SH-SY5Y (cell line): ENCODE measurements around the gene FRA10AC1.

Experiments
- GATA2 ChIP-seq: IDR thresholded peaks from 2 replicates; pipeline ENCODE4 v1.6.1; 2011; ENCODE audit warnings: mild to moderate bottlenecking, low read depth, low read length
- GATA3 ChIP-seq: IDR thresholded peaks from 2 replicates; pipeline ENCODE4 v1.6.1; 2011; ENCODE audit warnings: low read depth, mild to moderate bottlenecking, low read length, moderate library complexity

- TF ChIP-seq GATA3 (no peak), GATA2 (no peak)
These were observed 40.4 kb upstream of the FRA10AC1 start for GRCh38 chr10:93742633-93743349.
